ENCODE data around the gene NPY5R. TPM values are rescaled to one million over a fixed set of nuclear protein-coding genes. Genes with fewer than 3 reads are reported as not detected.

NPY5R gene
- polyA plus RNA-seq, 1 donor (not counting 4 experiments of a cell fraction or from before 2014, with no cell fraction given) = not detected

Other genes with a start within 250 kb of the NPY5R start
- 4.4 to 7.6 TPM (median 5.7 TPM) in 3 replicates for gene NAF1, start 177.0 kb upstream of the NPY5R start, polyA plus RNA-seq
- 0.01 to 0.48 TPM (median 0.13 TPM) in 3 replicates for gene NPY1R, start 11.3 kb upstream of the NPY5R start, polyA plus RNA-seq
- not detected in 3 replicates for gene TKTL2, start 129.9 kb downstream of the NPY5R start, polyA plus RNA-seq
- gene TMA16, start 150.8 kb downstream of the NPY5R start, polyA plus RNA-seq = 8.3 to 23.1 TPM (median 21.3 TPM) in 3 replicates